Measurements from ENCODE around the gene STOM. TPM values are rescaled to one million over a fixed set of nuclear protein-coding genes. Genes with fewer than 3 reads are reported as not detected.

Gene STOM
- total and polyA plus RNA-seq, 7 donors = 22.8 to 609 (median 303) TPM

DNA sequence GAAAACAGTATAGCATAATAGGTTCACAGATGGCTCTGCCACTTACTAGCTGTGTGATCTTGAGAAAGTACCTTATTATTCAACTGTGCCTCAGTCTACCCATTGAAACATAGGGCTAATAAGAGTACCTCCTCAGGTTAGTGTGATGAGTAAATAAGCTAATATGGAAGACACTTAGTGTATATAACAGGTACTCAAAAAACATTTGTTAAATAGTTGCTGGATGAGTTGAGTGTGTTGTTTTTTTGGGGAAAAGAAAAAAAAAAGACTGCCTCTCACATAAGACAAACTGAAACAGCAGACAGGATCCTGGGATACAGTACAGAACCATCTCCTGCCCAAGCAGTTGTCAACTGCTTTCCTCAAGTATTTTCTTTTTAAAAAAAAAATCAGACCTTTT, 5.2 kb downstream of the STOM start:
- H3K27me3 ChIP-seq = no peaks in the 10 kb centered on the region
- peak overlapping the region in 1 of 4 donors; percentile 77 for H3K4me3 ChIP-seq
- TF ChIP-seq, protein P1, sequence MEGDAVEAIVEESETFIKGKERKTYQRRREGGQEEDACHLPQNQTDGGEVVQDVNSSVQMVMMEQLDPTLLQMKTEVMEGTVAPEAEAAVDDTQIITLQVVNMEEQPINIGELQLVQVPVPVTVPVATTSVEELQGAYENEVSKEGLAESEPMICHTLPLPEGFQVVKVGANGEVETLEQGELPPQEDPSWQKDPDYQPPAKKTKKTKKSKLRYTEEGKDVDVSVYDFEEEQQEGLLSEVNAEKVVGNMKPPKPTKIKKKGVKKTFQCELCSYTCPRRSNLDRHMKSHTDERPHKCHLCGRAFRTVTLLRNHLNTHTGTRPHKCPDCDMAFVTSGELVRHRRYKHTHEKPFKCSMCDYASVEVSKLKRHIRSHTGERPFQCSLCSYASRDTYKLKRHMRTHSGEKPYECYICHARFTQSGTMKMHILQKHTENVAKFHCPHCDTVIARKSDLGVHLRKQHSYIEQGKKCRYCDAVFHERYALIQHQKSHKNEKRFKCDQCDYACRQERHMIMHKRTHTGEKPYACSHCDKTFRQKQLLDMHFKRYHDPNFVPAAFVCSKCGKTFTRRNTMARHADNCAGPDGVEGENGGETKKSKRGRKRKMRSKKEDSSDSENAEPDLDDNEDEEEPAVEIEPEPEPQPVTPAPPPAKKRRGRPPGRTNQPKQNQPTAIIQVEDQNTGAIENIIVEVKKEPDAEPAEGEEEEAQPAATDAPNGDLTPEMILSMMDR (IDR thresholded peaks at IDR 0.05) = no peak
- H3K9me3 ChIP-seq = no peaks in the 10 kb centered on the region
- no peak for DNase-seq
- peaks cover 0 to 16% (median 0%) of the 10 kb centered on the region in 4 donors for H3K36me3 ChIP-seq
- H3K4me1 ChIP-seq = peaks cover 0 to 85% (median 76%) of the 10 kb centered on the region in 4 donors
- intact Hi-C loops (cut with DNase I) = no loop called here
- peak overlapping the region; percentile 91 to 99 (median 96) for H3K27ac ChIP-seq

DNA sequence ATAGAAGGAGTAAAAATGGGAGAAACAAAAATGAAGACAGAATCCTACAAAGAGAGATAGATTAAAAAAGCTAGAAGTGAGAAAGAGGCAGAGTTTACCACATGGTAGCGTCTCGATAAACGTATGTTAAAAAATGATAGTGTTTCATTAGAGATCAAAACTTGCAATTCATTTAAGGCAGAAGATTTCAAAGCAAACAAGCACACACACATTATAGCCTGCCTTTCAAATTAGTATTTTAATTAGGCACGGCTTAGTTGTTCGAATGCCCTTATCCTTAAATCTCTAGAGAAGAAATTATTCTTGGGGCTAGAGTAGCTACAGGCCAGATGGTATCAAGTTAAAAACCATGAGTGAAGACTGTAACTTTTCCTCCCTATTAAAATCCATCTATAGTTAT, 6.0 kb downstream of the STOM start:
- H3K27me3 ChIP-seq = no peaks in the 10 kb centered on the region
- DNase-seq = no peak
- intact Hi-C loops (cut with DNase I) = no loop called here
- H3K4me1 ChIP-seq = peaks cover 0 to 93% (median 84%) of the 10 kb centered on the region in 4 donors
- no peaks in the 10 kb centered on the region for H3K9me3 ChIP-seq
- peaks cover 0 to 16% (median 0%) of the 10 kb centered on the region in 4 donors for H3K36me3 ChIP-seq
- H3K27ac ChIP-seq = peak overlapping the region; percentile 91 to 99 (median 96)
- H3K4me3 ChIP-seq = peak overlapping the region in 2 of 4 donors; percentile 10 to 77
- TF ChIP-seq EP300 (IDR thresholded peaks at IDR 0.05) (no peak), POLR2AphosphoS5 (IDR thresholded peaks at IDR 0.05) (no peak), POLR2A (IDR thresholded peaks at IDR 0.05) (no peak)
- TF ChIP-seq, protein P1 (IDR thresholded peaks at IDR 0.05) = no peak
- WGBS, 2 donors = 80 to 89% methylated on average over 5 of the region's 5 CpGs

DNA sequence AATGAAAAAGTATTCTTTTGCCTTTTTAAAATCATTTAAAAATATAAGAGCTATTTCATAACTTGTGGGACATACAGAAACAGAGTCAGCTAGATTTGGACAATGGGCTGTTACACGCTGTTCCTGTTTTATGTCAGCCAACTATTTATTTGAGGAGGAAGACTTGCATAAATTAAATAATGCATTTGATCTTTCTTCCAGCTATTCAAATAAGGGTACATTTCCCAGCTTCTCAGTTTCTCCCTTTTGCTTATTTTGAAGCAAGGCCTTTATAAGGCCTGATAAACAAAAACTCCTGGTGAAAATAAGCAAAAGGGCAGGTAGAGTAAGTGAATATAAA, 6.5 kb downstream of the STOM start:
- 64 to 77% methylated on average over 1 of the region's 1 CpG for WGBS, 2 donors
- DNase-seq = no peak
- Histone ChIP-seq H3K9me3 (no peaks in the 10 kb centered on the region), H3K27ac (peak overlapping the region; percentile 91 to 99 (median 96)), H3K36me3 (peaks cover 0 to 16% (median 0%) of the 10 kb centered on the region in 4 donors), H3K4me1 (peaks cover 0 to 98% (median 89%) of the 10 kb centered on the region in 4 donors), H3K27me3 (no peaks in the 10 kb centered on the region), H3K4me3 (peak overlapping the region in 2 of 4 donors; percentile 10 to 77)
- intact Hi-C loops (cut with DNase I) = no loop called here
- TF ChIP-seq POLR2AphosphoS5 (IDR thresholded peaks at IDR 0.05) = peak; percentile 55 to 78 (median 67)
- TF ChIP-seq, protein P1 (IDR thresholded peaks at IDR 0.05) = no peak
- TF ChIP-seq EP300 (IDR thresholded peaks at IDR 0.05) = peak in 2 of 4 donors; percentile 27 to 53

DNA sequence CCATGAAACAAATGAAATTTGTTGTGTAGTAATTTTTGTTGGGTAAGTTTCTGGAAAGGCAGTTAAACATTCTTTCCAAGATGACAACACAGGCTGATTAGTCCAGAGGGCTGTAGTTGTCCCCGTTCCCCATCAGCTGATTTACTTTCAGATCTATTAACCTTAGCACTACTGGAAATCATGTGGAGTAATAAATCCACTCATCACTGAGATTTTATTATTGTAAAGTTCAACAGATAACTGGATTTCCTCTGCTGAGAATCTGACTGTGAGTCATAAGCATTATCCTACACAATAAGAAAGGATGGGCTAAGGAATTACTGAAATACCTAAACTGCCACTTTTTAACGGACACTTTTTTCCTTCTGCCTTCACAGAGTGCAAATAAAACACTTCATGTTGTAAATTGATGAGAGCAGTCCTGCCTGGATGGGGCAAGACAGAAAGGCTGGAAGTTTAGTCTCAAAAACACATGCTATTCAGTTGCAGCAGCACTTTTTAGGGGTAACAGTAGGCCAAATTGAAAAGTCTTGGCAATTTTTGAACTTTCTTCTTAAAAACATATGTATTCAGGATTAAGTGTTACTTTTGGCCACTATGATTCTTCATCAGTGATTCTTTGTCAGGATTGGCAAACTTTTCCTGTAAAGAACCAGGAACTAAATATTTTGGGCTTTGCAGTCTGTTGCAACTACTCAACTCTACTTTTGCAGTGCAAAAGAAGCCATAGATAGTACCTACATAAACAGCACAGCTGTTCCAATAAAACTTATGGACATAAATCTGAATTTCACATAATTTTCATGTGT, 7.0 kb downstream of the STOM start:
- Histone ChIP-seq H3K36me3 (peaks cover 0 to 16% (median 0%) of the 10 kb centered on the region in 4 donors), H3K4me3 (peak overlapping the region in 2 of 4 donors; percentile 10 to 77), H3K4me1 (peaks cover 0 to 98% (median 92%) of the 10 kb centered on the region in 4 donors), H3K27me3 (no peaks in the 10 kb centered on the region), H3K9me3 (no peaks in the 10 kb centered on the region), H3K27ac (peak overlapping the region; percentile 91 to 99 (median 96))
- TF ChIP-seq EP300 (IDR thresholded peaks at IDR 0.05) = peak in 1 of 4 donors; percentile 71
- TF ChIP-seq, protein P1 (IDR thresholded peaks at IDR 0.05) = no peak
- no peak for TF ChIP-seq POLR2A (IDR thresholded peaks at IDR 0.05)
- TF ChIP-seq POLR2AphosphoS5 (IDR thresholded peaks at IDR 0.05) = peak; percentile 31 to 81 (median 53)
- WGBS, 2 donors = 5 to 32% methylated on average over 2 of the region's 2 CpGs
- intact Hi-C loops (cut with DNase I) = no loop called here
- no peak for DNase-seq
